DOHH2 (cell line): ENCODE results near the gene CDHR4.

Experiments used
- EZH2phosphoT487 ChIP-seq: fragments of 200-600 bp; sonication (generic); IDR thresholded peaks from 2 replicates; pipeline ENCODE4 v1.6.1; 2017; ENCODE audit warnings: borderline replicate concordance, mild to moderate bottlenecking, antibody characterized with exemption, low read length, moderate library complexity, mixed read lengths
- TF ChIP-seq, protein P1 (sequence below): fragments of 200-600 bp; sonication (generic); IDR thresholded peaks from one replicate; pipeline ENCODE4 v1.5.1; 2014; ENCODE audit warnings: antibody characterized with exemption, mild to moderate bottlenecking, low read depth, low read length; ENCODE audit not compliant: poor library complexity, severe bottlenecking

- TF ChIP-seq, protein P1, sequence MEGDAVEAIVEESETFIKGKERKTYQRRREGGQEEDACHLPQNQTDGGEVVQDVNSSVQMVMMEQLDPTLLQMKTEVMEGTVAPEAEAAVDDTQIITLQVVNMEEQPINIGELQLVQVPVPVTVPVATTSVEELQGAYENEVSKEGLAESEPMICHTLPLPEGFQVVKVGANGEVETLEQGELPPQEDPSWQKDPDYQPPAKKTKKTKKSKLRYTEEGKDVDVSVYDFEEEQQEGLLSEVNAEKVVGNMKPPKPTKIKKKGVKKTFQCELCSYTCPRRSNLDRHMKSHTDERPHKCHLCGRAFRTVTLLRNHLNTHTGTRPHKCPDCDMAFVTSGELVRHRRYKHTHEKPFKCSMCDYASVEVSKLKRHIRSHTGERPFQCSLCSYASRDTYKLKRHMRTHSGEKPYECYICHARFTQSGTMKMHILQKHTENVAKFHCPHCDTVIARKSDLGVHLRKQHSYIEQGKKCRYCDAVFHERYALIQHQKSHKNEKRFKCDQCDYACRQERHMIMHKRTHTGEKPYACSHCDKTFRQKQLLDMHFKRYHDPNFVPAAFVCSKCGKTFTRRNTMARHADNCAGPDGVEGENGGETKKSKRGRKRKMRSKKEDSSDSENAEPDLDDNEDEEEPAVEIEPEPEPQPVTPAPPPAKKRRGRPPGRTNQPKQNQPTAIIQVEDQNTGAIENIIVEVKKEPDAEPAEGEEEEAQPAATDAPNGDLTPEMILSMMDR, result no peak
- no peak for TF ChIP-seq EZH2phosphoT487
These were observed 24.1 kb downstream of the CDHR4 start for GRCh38 chr3:49775538-49775937.
